Stimulated activated CD8-positive, alpha-beta memory T cell treated with anti-CD3 and anti-CD28 coated beads, Interleukin-7, amount 100 ng/mL, for 1 hour (primary cell): ENCODE data around the gene RPS3A.
"Not testable (repeated sequence)": the region's sequence is repeated elsewhere in the genome, so short reads cannot be mapped to it uniquely, and the experiment has no call there.

Source experiments
- DNase-seq, 2 donors: peaks; one replicate each; pipeline ENCODE4 v3.0.0-alpha.2; 2020; ENCODE audit warnings: low read depth in 2 of 2

The RPS3A gene

GRCh38 chr4:151099229-151099975 is at the start of gene RPS3A:
TSS of gene RPS3A (plus strand) at chr4:151099628. CDS start at chr4:151099653, 25 bp downstream.
- peak; percentile 97 to 98 for DNase-seq

GRCh38 chr4:151052785-151053184 is 46.6 kb upstream of the RPS3A start:
- DNase-seq: no peak

- DNase-seq: no peak
Observed at GRCh38 chr4:151055539-151055938, 43.9 kb upstream of the RPS3A start.

- DNase-seq: not testable (repeated sequence)
Observed at GRCh38 chr4:151063143-151063542, 36.3 kb upstream of the RPS3A start.

GRCh38 chr4:151067316-151067970 is 32.0 kb upstream of the RPS3A start:
- DNase-seq: no peak

- no peak for DNase-seq
Observed at GRCh38 chr4:151074416-151074916, 25.0 kb upstream of the RPS3A start.

GRCh38 chr4:151077978-151078377 is 21.4 kb upstream of the RPS3A start:
- DNase-seq: not testable (repeated sequence)

- DNase-seq: no peak
Observed at GRCh38 chr4:151087467-151087866, 12.0 kb upstream of the RPS3A start.

- DNase-seq: no peak
Observed at GRCh38 chr4:151091047-151091446, 8.4 kb upstream of the RPS3A start.

- no peak for DNase-seq
Observed at GRCh38 chr4:151092488-151092887, 6.9 kb upstream of the RPS3A start.

- no peak for DNase-seq
Observed at GRCh38 chr4:151093203-151093602, 6.2 kb upstream of the RPS3A start.

- no peak for DNase-seq
Observed at GRCh38 chr4:151094290-151094751, 5.1 kb upstream of the RPS3A start.

GRCh38 chr4:151095142-151095541 is 4.3 kb upstream of the RPS3A start:
- DNase-seq: no peak

GRCh38 chr4:151097759-151098158 is 1.7 kb upstream of the RPS3A start:
- DNase-seq: no peak

GRCh38 chr4:151098979-151099228 is 524 bp upstream of the RPS3A start:
- no peak for DNase-seq

GRCh38 chr4:151099976-151100417 is 569 bp downstream of the RPS3A start:
- DNase-seq: no peak

- no peak for DNase-seq
Observed at GRCh38 chr4:151100531-151100930, 1.1 kb downstream of the RPS3A start.

- DNase-seq: no peak
Observed at GRCh38 chr4:151103758-151104157, 4.3 kb downstream of the RPS3A start.

GRCh38 chr4:151104621-151105020 is 5.2 kb downstream of the RPS3A start:
- DNase-seq: no peak

- DNase-seq: no peak
Observed at GRCh38 chr4:151105454-151106032, 6.1 kb downstream of the RPS3A start.

GRCh38 chr4:151107063-151107462 is 7.6 kb downstream of the RPS3A start:
- DNase-seq: no peak

GRCh38 chr4:151110236-151110635 is 10.8 kb downstream of the RPS3A start:
- DNase-seq: no peak

GRCh38 chr4:151114338-151114737 is 14.9 kb downstream of the RPS3A start:
- no peak for DNase-seq
